Measurements from ENCODE around the gene ADGB.

The ADGB gene

GRCh38 chr6:146861029-146861563 is 262.3 kb downstream of the ADGB start:
- DNase-seq (ENCODE audit: low spot score): no peak

GRCh38 chr6:146861716-146862115 is 262.9 kb downstream of the ADGB start:
- DNase-seq (ENCODE audit: low spot score): no peak

GRCh38 chr6:146862508-146862919 is 263.7 kb downstream of the ADGB start:
- DNase-seq (ENCODE audit: low spot score): no peak

- no peak for DNase-seq (ENCODE audit: low spot score)
These were observed 265.5 kb downstream of the ADGB start for GRCh38 chr6:146864300-146864699.

GRCh38 chr6:146864885-146865284 is 266.1 kb downstream of the ADGB start:
- no peak for DNase-seq (ENCODE audit: low spot score)

All from putamen (tissue), 1 donor.